Activated T-helper 1 cell treated with Interleukin-2 at 50 U/mL for 16 hours (primary cell): Measurements from ENCODE around the gene GNAZ.
"Not testable (repeated sequence)": the region's sequence is repeated elsewhere in the genome, so short reads cannot be mapped to it uniquely, and the experiment has no call there.

Source experiments
- DNase-seq: peaks from one replicate; pipeline ENCODE4 v3.0.0-alpha.2; 2020; ENCODE audit warnings: low read depth

The GNAZ gene

DNA sequence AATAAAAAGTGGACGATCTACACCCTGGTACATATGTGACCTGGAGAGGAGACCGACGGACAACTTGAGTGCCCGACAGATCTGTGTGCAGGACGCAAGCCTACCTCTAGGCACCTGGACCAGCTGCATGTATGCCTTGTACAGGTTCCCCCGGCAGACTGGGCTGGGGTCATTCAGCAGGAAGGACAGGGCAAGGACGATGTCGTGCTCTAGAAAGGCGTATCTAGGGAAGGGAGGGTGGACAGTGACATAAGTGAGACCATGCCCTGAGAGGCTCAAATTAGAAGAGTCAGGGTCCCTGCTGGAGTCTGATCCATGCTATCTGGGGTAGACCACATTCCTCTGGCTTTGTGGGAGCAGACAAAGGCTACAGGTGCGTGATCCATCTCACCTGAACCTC, 63.6 kb downstream of the GNAZ start:
- no peak for DNase-seq

DNA sequence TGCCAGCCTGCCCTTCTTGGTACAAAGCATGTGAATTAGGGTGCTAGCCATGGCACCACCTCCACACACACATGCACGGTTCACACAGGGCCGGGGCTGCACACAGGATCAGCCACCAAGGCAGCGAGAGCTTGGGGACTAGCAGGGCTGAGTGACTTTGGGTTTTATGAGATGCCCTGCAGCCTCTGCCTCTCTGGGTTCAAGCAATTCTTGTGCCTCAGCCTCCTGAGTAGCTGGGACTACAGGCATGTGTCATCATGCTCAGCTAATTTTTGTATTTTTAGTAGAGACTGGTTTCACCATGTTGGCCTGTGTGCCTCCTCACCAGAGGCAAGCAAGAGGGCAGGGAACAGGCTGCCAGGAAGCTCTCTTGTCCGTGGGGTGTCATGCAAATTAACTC, 66.7 kb downstream of the GNAZ start:
- DNase-seq, result not testable (repeated sequence)

DNA sequence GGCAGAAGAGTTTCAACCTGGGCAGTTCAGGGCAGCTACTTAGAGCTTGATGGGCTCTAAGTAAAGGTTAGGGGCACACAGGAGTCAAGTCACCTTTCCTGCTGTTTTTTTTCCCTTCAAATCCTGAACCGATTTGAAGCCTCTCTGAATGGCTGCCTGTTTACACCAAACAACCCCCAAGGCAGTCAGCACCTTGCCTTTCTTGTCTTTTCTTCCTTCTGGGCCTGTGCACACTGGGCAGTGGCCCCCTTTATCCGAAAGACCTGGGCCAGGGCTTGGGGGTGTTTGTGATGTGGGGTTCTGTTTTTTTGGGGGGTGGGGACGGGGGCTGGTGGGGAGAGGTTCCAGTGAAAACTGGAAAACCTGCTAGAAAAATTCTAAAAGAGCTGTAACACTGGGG, 67.1 kb downstream of the GNAZ start:
- DNase-seq, result no peak

DNA sequence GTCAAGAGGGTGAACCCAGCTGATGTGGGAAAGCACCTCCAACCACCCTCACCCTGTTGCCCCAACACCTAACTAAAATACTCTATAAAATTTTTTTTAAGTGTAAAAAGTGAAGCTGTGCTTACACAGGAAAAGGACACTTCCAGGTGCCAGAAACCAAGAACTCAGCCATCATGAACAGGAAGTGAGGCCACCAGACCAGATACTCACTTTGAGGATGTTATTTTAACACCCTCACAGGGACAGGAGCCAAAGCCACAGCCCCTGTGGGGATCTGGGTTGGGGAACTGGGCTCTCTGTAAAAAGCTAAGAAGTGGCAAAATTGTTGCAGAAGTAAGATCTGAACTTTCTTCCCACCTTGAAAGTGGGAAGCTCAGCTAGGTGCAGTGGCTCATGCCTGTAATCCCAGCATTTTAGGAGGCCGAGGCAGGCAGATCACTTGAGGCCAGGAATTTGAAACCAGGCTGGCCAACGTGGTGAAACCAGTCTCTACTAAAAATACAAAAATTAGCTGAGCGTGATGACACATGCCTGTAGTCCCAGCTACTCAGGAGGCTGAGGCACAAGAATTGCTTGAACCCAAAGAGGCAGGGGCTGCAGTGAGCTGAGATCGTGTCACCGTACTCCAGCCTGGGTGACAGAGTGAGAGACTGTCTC, 67.7 kb downstream of the GNAZ start:
- peak; percentile 28 for DNase-seq

DNA sequence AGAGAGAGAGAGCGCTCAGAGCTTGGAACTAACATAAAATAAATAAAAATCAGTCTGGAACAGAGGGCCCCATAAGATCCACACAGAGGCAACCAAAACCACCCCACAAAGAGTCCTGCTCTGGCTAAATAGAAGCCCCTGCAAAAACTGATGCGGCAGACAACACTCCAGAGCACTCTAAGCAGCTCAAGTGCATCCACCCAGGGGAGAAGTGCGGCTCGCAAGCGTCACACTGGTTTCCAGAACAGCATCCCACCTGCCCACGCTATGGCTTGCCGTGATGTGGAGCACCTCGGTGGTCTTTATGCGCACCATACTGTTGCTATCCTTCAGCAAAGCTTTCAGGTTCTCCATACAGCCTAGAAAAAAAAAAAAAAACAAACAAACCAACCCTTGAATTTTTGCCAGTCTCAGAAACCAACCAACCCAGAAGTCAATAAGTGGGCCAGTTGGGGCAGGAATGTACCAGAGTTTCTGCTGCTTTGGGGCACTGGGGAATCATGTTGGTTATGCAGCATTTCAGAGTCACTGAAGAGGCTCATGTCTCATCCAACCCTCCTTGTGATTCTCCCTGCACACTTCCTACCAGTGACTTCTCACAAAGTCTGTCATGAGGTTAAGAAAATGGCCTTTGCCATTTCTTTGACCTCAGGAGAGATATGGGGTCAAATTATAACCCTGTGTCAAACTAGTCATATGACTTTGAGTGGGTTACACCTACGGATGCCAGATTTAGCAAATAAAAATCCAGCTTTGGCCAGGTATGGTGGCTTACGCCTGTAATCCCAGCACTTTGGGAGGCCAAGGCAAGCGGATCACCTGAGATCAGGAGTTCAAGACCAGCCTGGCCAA, 68.5 kb downstream of the GNAZ start:
- DNase-seq, result no peak

DNA sequence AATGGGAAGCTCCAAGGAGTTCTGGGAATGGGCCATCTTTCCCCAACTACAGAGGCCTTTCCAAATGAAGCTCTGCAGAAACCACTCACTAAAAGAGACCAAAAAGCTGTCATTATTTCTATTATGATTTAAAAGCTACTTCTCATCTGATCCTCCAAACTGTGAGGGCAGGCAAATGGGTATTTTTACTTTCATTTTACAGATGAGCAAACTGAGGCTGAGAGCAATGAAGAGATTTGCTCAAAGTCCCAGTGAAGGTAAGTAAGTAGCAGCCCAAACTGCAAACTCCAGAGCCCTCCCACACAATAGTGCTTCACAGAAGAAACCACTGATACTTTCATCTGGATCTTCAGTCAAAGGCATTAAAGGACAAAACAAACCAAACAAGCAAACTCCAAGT, 70.1 kb downstream of the GNAZ start:
- DNase-seq, result no peak

DNA sequence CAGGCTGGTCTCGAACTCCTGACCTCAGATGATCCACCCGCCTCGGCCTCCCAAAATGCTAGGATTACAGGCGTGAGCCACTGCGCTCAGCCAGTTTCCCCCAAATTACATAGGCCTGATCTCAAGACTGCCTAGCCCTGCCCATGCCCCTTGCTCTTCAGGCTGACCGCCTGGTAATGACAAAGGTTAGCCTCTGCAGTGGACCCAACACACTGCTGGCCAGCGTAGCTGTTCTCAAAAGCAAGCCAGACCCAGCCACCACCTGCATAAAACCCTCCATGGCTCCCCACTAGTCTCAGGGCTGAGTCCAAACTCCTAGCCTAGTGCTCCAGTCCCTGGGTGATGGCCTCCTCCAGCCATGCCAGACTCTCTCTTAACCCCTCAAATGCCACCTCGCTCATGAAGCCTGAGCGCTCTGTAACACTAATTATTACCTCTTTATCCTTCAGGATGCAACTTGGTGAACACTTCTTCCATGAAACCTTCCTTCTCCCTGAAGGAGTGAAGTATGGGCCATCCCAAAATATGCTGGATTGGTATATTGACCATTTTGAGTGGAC, 72.3 kb downstream of the GNAZ start:
- no peak for DNase-seq

DNA sequence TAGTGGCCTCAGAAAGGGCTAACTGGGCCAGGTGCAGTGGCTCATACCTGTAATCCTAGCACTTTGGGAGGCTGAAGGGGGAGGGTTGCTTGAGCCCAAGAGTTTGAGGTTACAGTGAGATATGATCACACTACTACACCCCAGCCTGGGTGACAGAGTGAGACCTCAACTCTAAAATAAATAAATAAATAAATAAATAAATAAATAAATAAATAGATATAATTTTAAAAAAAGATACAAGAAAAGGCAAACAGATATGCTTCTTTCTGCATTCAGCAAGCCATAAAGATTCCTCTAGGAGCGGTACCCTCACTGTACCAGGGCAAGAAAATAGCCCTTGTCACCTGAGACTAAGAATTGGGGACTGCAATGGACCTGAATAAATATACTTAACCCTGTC, 72.8 kb downstream of the GNAZ start:
- DNase-seq, result no peak

DNA sequence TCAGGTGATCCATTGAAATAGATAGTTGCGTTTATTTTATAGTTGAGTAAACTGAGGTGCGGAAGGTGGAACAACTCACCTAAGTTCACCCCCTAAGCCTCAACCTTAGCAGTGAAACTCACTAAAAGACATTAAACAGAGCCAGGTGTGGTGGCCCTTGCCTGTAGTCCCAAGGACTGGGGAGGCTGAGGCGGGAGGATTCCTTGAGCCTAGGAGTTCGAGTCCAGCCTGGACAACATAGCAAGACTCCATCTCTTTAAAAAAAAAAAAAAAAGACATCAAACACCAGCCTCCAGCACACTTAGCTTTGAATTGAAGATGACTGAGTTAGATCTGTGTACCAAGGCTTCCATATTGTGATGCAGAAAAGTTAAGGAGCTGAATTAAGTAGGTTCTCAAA, 74.1 kb downstream of the GNAZ start:
- no peak for DNase-seq

DNA sequence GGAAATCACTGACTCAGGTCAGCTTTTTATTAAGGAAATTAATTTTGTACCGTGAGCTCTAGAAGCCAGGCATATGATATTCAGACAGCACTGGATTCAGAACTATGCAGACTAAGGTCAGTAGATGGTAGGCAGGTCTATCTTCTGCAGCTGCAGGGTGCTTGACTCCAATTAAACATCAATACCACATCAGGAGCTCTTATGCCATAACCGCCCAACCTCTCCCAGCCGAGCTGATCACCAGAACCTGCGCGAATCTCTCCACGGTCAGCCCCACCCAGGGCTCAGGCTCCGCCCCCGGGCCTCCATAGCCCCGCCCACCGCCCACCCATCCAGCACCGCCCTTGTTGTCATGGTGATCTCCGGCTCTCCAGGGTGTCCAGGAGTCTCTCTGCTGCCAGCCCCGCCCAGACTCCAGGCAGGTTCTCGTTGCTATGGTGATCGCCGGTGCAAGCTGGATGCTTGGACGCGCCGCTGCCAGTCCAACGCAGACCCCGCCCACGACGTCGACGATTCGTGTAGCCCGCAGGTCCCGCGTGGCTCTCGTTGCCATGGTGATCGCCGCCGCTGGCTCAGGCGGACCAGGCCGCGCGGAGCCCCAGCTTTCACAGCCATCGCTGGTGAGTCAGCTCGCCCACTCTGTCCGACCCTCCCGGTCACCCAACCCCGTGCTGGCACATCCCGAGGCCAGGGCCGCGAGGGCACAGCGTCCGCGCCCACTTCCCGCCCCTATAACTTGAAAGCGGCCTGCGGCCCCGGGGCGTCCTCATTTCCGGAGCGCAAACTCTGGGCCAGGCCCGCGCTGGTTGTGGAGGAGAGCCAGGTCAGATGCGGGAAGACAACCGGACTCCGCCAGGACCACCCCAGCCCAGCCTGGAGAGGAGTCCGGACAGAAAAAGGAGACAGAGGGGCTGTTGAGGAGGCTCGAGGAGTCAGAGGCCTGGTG, 74.9 kb downstream of the GNAZ start, which contains the start of gene RAB36:
Gene RAB36 (plus strand): TSS at position 546 of the 946 bp plus-strand sequence. CDS start 1,140 bp downstream, outside the sequence.
- peak; percentile 80 for DNase-seq

DNA sequence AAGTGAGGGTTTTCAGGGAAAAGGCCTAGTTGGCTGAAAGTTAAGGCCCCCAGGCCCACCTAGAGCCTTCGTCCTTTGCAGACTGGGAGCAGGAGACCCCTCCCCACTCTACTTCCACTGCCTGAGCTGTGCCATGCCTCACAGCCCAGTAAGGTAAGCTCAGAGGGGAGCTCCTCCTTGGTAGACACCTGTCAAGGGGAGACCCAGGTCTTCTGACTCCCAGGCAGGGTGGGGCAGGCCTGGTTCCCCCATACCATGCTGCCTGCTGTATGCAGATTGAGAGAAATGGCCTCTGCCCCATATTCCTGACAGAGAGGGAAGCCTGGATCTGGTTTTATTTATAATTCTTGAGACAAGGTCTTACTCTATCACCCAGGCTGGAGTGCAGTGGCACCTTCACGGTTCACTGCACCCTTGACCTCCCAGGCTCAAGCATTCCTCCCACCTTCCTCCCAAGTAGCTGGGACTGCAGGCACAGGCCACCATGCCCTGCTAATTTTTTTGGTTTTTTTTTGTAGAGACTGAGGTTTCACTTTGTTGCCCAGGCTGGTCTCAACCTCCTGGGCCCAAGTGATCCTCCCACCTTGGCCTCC, 75.7 kb downstream of the GNAZ start:
- no peak for DNase-seq

DNA sequence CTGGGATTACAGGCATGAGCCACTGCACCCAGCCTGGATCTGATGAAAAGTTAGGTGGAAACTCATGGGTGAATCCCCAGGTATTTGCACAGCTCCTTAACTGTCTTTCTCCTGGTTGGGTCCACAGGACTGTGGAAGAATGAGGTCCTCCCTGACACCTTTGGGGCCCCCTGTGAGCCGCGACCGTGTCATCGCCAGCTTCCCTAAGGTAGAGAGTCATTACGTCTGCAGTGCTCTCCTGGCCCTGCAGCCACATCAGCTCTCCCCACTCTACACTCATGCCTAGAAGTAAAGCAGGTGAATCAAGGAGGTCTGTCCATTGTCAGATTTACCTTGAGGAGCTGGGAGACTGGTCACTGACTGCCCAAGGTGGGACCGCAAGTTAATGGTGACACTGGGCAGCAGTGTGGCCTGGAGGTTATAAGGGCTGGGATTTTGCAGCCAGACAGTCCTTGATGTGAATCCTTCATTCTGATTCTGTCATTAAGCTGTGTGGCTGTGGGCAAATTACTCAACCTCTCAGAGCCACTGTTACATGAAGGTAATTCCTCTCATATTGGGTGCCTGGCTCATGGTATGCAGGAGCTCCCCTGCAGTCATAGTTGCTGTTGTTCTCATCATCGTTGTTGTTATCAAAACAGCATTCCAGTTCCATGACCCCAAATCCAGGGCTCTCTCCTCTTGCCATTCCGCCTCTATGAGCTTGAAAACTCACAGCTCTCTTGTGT, 76.3 kb downstream of the GNAZ start:
- no peak for DNase-seq

DNA sequence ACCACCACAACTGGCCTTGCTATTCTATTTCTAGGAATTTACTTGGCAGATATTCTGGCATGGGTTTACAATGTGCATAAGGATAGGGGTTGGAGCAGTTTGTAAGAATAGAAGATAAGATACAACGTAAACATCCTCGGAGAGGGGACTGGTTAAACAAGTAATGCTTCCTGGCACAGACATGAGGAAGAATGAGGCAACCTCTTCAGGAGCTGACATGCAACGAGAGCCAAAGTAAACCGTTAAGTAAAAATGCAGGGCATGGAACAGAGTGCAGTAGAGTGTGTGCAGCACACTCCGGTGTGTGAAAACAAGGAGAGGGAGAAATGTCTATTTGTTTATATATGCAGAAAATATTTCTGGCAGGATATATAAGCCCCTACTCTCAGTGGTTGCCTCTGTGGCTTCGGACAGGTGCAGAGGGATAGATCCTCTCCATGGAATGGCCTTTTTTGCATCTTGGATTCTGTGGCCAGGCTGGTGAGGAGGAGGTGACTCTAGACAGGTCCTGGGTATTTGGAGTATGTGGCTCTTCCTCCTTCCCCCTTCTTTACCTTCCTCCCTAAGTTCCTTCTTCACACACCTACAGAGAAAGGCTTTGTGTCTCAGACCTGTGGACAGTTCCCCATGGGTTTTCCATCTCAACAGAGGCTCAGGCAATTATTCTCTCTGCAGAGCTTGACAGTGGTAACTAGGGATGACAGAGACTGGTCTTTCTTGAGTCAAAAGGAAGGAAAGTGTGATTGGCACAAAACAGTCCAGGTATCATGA, 77.5 kb downstream of the GNAZ start:
- DNase-seq, result no peak

DNA sequence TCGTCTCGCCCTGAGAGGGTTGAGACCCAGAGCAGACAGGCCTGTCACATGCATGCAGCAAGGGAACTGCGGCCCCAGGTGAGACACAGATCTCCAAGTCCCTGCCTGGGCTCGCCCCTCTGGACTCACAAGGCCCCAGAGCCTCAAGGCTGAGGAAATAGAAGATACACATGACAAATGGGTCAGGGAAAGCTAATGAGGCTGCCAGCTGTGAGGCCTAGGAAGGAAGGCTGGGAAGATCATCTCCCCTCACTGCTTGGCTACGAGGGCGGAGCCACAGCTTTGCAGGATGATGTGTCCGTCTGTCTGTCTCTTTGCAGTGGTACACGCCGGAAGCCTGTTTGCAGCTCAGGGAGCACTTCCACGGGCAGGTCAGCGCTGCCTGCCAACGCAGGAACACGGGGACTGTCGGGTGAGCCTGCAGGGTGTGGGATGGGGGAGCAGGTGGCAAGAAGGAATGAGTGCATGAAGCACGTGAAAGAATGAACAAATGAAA, 79.5 kb downstream of the GNAZ start:
- DNase-seq, result no peak

DNA sequence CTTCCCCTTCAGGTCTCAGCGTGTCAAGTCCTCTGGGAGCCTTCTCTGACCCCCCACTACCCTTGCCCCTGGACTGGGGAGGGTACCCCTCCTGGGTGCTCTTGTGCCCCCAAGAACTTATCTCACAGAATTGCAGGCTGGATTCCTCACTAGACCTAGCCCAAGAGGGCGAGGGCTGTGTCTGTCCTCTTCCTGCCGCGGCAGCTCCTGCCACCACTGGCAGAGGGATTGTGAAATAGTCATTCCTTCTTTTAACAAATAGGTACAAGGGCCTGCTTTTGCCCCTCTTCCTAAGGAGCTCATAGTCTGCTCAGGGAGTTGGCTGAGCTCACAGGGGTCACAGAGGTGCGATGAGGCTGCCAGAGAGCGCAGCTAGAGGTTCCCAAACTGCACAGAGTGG, 80.4 kb downstream of the GNAZ start:
- no peak for DNase-seq

DNA sequence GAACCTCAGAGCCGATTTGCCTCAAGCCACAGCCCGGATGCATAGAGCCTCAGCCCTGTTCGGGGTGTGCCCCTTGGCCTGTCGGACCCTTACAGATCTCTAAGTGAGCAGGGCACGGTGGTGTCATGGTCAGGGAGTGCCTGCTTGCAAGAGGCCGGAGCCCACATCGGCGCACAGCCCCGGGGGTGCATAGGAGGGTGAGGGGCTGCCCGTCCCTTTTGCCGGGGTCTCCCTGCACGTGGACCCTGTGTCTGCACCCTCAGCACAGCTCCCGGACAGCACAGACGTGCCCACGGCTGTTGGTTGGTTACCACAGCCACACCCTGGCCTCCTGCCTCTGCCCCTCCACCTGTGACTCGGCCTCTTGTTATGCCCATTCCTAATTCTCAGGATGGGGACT, 81.5 kb downstream of the GNAZ start:
- no peak for DNase-seq

DNA sequence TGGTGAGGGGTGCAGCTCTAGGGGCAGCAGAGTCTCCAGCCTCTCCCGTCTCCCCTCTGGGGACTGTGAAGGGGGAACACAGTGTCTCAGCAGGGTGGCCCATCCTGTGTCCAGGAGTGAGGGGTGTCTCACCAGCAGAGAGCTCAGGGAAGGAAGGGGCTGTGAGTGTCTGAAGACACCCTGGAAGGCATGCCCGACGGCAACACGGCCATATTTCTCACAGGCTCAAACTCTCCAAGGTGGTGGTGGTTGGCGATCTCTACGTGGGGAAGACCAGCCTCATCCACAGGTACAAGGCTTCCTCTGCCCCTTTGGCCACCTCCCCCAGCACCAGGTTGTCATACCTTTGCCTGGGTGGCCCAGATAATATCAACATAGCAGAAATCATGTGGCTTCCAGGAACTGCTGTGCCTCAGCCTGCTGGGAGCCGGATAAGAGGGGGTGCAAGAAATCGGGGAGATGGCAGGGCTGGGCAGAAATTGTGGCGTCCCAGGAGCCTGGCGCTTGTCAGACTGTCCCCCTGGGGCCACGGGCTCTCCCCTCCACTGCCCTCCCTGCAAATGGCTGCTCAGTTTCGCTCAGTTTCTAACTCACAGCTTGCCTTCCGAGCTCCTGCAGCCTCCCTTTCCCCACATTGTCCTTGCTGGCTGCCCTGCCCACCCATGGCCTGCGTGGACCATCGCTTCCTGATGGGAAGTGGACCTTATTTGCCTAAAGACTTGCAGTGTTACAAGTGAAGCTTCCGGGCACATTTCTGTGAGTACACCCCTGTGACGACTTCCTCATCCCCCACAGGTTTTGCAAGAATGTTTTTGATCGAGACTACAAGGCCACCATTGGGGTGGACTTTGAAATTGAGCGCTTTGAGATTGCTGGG, 82.2 kb downstream of the GNAZ start:
- DNase-seq, result no peak

DNA sequence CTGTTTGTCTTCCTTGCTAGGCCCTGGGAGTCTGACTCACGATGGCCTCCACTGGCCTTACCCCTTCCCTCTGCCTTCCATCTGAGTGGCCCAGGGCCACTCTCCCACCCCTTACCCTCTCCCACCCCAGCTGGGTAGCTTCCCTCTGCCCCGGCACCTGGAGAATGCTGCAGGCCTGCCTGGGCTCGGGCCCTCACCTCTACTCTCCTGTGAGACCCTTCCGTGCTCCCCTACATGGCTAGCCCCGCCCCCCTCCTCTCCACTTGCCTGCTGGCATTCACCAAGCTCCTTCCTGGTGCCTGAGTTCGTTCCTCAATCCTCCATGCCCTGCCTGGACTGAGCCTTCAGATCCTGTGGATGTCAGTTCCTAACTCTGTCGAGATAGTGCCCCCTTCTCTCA, 83.7 kb downstream of the GNAZ start:
- DNase-seq, result no peak

DNA sequence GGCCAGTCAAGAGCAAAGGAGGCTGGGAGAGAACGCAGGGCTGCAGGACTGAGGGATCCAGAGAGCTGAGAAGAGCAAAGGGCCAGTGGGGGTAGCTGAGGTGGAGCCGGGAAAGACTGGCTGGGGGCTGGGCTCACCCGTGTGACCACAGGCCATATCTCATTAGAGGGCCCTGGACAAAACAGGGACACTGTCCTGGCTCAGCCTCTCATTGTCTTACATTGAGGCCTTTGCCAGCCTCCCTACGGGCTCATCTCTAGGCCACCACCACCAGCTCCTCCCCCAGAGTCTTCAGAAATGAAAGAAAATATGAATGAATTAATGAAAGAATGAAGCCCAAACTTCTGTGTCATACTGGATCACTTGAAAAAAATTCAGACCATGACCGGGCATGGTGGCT, 84.1 kb downstream of the GNAZ start:
- no peak for DNase-seq
